K562 (cell line): ENCODE measurements around the gene PRRC2A. TPM values are rescaled to one million over a fixed set of nuclear protein-coding genes. Genes with fewer than 3 reads are reported as not detected.

Experiments used
- BRF1 ChIP-seq: IDR thresholded peaks from 3 replicates; pipeline ENCODE4 v1.6.1; 2011; ENCODE audit warnings: borderline replicate concordance, mild to moderate bottlenecking; ENCODE audit not compliant: insufficient read length; ENCODE audit errors: extremely low read depth
- ETV1 ChIP-seq: fragments of 450-650 bp; conservative IDR thresholded peaks from 2 replicates; pipeline ENCODE4 v1.6.1; 2016; ENCODE audit warnings: missing genetic modification characterization, control low read depth, low read depth, missing compliant biosample characterization
- GABPB2 ChIP-seq: fragments of 250-450 bp; sonication (Bioruptor Pico); conservative IDR thresholded peaks from 2 replicates; pipeline ENCODE4 v1.5.1; 2021; ENCODE audit warnings: mild to moderate bottlenecking
- GATAD2B ChIP-seq: fragments of 450-650 bp; IDR thresholded peaks from 2 replicates; pipeline ENCODE4 v1.6.1; 2017; ENCODE audit warnings: mild to moderate bottlenecking, borderline replicate concordance
- HCFC1 ChIP-seq: IDR thresholded peaks from 2 replicates; pipeline ENCODE4 v1.6.1; 2012; ENCODE audit warnings: low read depth, low read length, improper control_type of control experiment
- HOMEZ ChIP-seq: fragments of 250-450 bp; sonication (Bioruptor Pico); IDR thresholded peaks from 2 replicates; pipeline ENCODE4 v1.4.0; 2020; ENCODE audit warnings: mild to moderate bottlenecking, moderate library complexity
- ILF3 ChIP-seq: fragments of 450-650 bp; IDR thresholded peaks from 2 replicates; pipeline ENCODE4 v1.6.1; 2018; ENCODE audit warnings: antibody characterized with exemption, mild to moderate bottlenecking, moderate library complexity, borderline replicate concordance
- JUN ChIP-seq, 2 experiments: sonication (generic) in 1 of 2; formaldehyde crosslinking in 1 of 2; IDR thresholded peaks; 2 replicates each; pipeline versions ENCODE4 v1.6.1 to v1.8.0; 2012 to 2022; ENCODE audit warnings: borderline replicate concordance in 2 of 2, mild to moderate bottlenecking in 2 of 2, improper control_type of control experiment in 1 of 2, low read depth in 1 of 2, low read length in 1 of 2, missing genetic modification reagents in 1 of 2
- MLLT1 ChIP-seq, 2 experiments: fragments of 450-650 bp; IDR thresholded peaks; 2 replicates each; pipeline ENCODE4 v1.6.1; 2016
- NCOA1 ChIP-seq: fragments of 450-650 bp; IDR thresholded peaks from 2 replicates; pipeline ENCODE4 v1.6.1; 2016; ENCODE audit warnings: low read depth
- SMC3 ChIP-seq: conservative IDR thresholded peaks from 2 replicates; pipeline ENCODE4 v1.6.1; 2011; ENCODE audit warnings: low read depth, low read length, improper control_type of control experiment; ENCODE audit not compliant: insufficient read depth
- SNIP1 ChIP-seq: fragments of 450-650 bp; IDR thresholded peaks from 2 replicates; pipeline ENCODE4 v1.7.1; 2017; ENCODE audit warnings: low read depth, mild to moderate bottlenecking
- SRSF3 ChIP-seq: fragments of 200-400 bp; formaldehyde crosslinking; IDR thresholded peaks from 2 replicates; pipeline ENCODE4 v1.6.1; 2016; ENCODE audit warnings: mild to moderate bottlenecking, low read length, moderate library complexity; ENCODE audit not compliant: insufficient read depth
- THRA ChIP-seq: fragments of 450-650 bp; IDR thresholded peaks from 2 replicates; pipeline ENCODE4 v1.6.1; 2017; ENCODE audit warnings: mild to moderate bottlenecking, moderate library complexity
- ZNF174 ChIP-seq: fragments of 250-450 bp; sonication (Bioruptor Pico); IDR thresholded peaks from 2 replicates; pipeline ENCODE4 v1.4.0; 2020; ENCODE audit warnings: mild to moderate bottlenecking
- ZNF217 ChIP-seq: sonication (generic); formaldehyde crosslinking; IDR thresholded peaks from 2 replicates; pipeline ENCODE4 v1.8.0; 2022; ENCODE audit warnings: mild to moderate bottlenecking, missing genetic modification reagents
- ZNF445 ChIP-seq: fragments of 250-450 bp; sonication (Bioruptor Pico); IDR thresholded peaks from 2 replicates; pipeline ENCODE4 v1.4.0; 2020; ENCODE audit warnings: low read depth, mild to moderate bottlenecking, moderate library complexity
- ZNF518B ChIP-seq: fragments of 250-450 bp; sonication (Bioruptor Pico); IDR thresholded peaks from 2 replicates; pipeline ENCODE4 v1.5.0; 2021; ENCODE audit warnings: mild to moderate bottlenecking, moderate library complexity
- ZNF778 ChIP-seq: fragments of 450-650 bp; formaldehyde crosslinking; IDR thresholded peaks from 2 replicates; pipeline ENCODE4 v1.4.0; 2020; ENCODE audit warnings: mild to moderate bottlenecking, moderate library complexity
- polyA plus RNA-seq, 8 experiments: library from polyadenylated mRNA; depleted of rRNA in 4 of 8; stranded (reverse) in 5 of 8; unstranded in 3 of 8; fragments of >200 nt; fragmentation: Nextera tagmentation in 2 of 8; fragmentation: Illumina TruSeq in 1 of 8; extraction: Ambion mirVana in 2 of 8; extraction: Trizol in 1 of 8; gene quantifications; 2 replicates each; pipeline versions ENCODE4 v1.2.1 to v1.2.3, GENCODE V29; 2011 to 2014; ENCODE audit warnings: inconsistent platforms in 1 of 8, missing spikeins in 1 of 8
- total RNA-seq, 7 experiments: library from RNA; depleted of rRNA in 6 of 7; stranded (reverse); fragments of >200 nt in 6 of 7; fragmentation: Illumina TruSeq in 2 of 7; extraction: Trizol in 2 of 7; gene quantifications; 2 replicates each; pipeline versions ENCODE4 v1.2.1 to v1.2.3, GENCODE V29; 2011 to 2021; ENCODE audit warnings: low replicate concordance in 1 of 7

The PRRC2A gene
- total and polyA plus RNA-seq, 9 of the 15 experiments (the other 6 are each of a cell fraction or from before 2014, with no cell fraction given), result 1.0 to 332 (median 63.0) TPM

- TF ChIP-seq ZNF445 (CRISPR knock-in tag) (no peak), ETV1 (tag) (peak; percentile 94), ZNF217 (no peak), GATAD2B (no peak), ZNF174 (CRISPR knock-in tag) (no peak), SNIP1 (no peak), ZNF778 (CRISPR knock-in tag) (no peak), SMC3 (no peak), HOMEZ (CRISPR knock-in tag) (no peak), ILF3 (no peak), NCOA1 (peak; percentile 38; the same call in 1 of the 2 replicates), BRF1 (no peak), SRSF3 (no peak), ZNF518B (no peak), THRA (no peak), JUN (IDR thresholded peaks at IDR 0.05; ENCODE audit: borderline replicate concordance, low read depth, low read length) (peak; percentile 99), JUN (CRISPR knock-in tag; IDR thresholded peaks at IDR 0.05; ENCODE audit: borderline replicate concordance) (peak; percentile 73; the same call in 1 of the 2 replicates), MLLT1 (IDR thresholded peaks at IDR 0.05) (peak; percentile 9 to 71; a peak in 3 of 4 replicates), HCFC1 (no peak; the same call in 1 of the 2 replicates), GABPB2 (no peak)
Measured at GRCh38 chr6:31663961-31664789, 43.7 kb downstream of the PRRC2A start (continued).
